Esophagus squamous epithelium (tissue), 4 donors: ENCODE results near the gene S100A11.

Experiments used
- CTCF ChIP-seq, 6 experiments: fragments of 450-650 bp in 4 of 6; fragments of 200-600 bp in 2 of 6; sonication (generic) in 2 of 6; IDR thresholded peaks; one replicate each; pipeline ENCODE4 v1.5.1; 2016 to 2019; ENCODE audit warnings: antibody characterized with exemption in 6 of 6, mild to moderate bottlenecking in 4 of 6, moderate library complexity in 4 of 6
- POLR2A ChIP-seq, 4 donors: fragments of 450-650 bp; IDR thresholded peaks; one replicate each; pipeline ENCODE4 v1.6.1; 2017; ENCODE audit warnings: antibody characterized with exemption in 4 of 4, mild to moderate bottlenecking in 4 of 4, moderate library complexity in 3 of 4

DNA sequence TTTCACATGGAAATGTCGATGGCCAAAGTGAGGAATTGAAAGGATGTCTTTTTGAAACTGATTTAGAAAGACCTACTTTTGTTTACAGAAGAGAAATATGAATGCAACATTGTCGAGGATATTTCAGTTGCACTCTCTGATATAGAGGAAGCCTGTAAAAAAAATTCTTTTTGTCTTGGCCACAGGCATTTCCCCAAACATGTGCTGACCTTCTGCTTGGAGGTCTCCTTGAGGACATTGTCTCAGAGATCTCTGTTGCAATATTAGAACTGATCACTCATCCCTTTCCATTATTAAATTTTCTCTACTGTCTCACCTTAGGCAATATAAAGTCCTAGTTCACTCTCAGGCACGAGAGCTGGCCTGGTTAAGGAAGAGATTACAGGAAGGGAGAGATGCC lies 16.0 kb downstream of the S100A11 start:
- no peak for TF ChIP-seq CTCF (IDR thresholded peaks at IDR 0.05)
- TF ChIP-seq POLR2A (IDR thresholded peaks at IDR 0.05) = no peak
